Keratinocyte (primary cell): ENCODE results near the gene GCK. TPM values are rescaled to one million over a fixed set of nuclear protein-coding genes. Genes with fewer than 3 reads are reported as not detected.

Experiments
- DNase-seq: peaks from one replicate; pipeline ENCODE4 v3.0.0-alpha.2; 2011; ENCODE audit warnings: low read depth, missing footprints, low spot score
- FAIRE-seq: peaks from 2 replicates; lab custom pipeline; 2011; peaks lifted over from hg19 to GRCh38; lab: Jason Lieb, UNC
- H2AFZ ChIP-seq: 2 replicates; pipeline ENCODE4 v1.6.0; 2012; ENCODE audit warnings: low read length, control low read depth, inconsistent platforms; ENCODE audit not compliant: control insufficient read depth
- H3K27ac ChIP-seq: 2 replicates; pipeline ENCODE4 v1.5.1; 2011; ENCODE audit warnings: low read length; ENCODE audit not compliant: control insufficient read depth, insufficient read depth
- H3K27me3 ChIP-seq: 3 replicates; pipeline ENCODE4 v1.6.0; 2011; ENCODE audit warnings: low read length; ENCODE audit not compliant: control insufficient read depth, insufficient read depth; ENCODE audit errors: extremely low read depth
- H3K36me3 ChIP-seq, 2 experiments: 2 replicates in 1 of 2; 3 replicates in 1 of 2; pipeline ENCODE4 v1.5.1; 2011; ENCODE audit warnings: low read length in 2 of 2, mild to moderate bottlenecking in 1 of 2; ENCODE audit not compliant: control insufficient read depth in 2 of 2, insufficient read depth in 2 of 2; ENCODE audit errors: extremely low read depth in 1 of 2
- H3K4me1 ChIP-seq: 3 replicates; pipeline ENCODE4 v1.5.1; 2011; ENCODE audit warnings: low read length; ENCODE audit not compliant: control insufficient read depth, insufficient read depth; ENCODE audit errors: extremely low read depth
- H3K4me2 ChIP-seq: 3 replicates; pipeline ENCODE4 v1.6.0; 2011; ENCODE audit warnings: low read depth, low read length; ENCODE audit not compliant: control insufficient read depth, insufficient read depth; ENCODE audit errors: extremely low read depth
- H3K4me3 ChIP-seq, 3 experiments: fragments of 200-600 bp in 1 of 3; sonication (generic) in 1 of 3; 2 replicates in 2 of 3; 3 replicates in 1 of 3; pipeline ENCODE4 v1.5.1; 2011 to 2016; ENCODE audit warnings: low read length in 3 of 3, mild to moderate bottlenecking in 3 of 3, control low read depth in 2 of 3, inconsistent platforms in 1 of 3, low read depth in 1 of 3, mixed read lengths in 1 of 3, mixed run types in 1 of 3, moderate library complexity in 1 of 3; ENCODE audit not compliant: control insufficient read depth in 2 of 3, insufficient read depth in 2 of 3; ENCODE audit errors: extremely low read depth in 1 of 3
- H3K79me2 ChIP-seq: 2 replicates; pipeline ENCODE4 v1.6.0; 2012; ENCODE audit warnings: low read length; ENCODE audit not compliant: control insufficient read depth, insufficient read depth
- H3K9ac ChIP-seq: 3 replicates; pipeline ENCODE4 v1.6.0; 2011; ENCODE audit warnings: low read length; ENCODE audit not compliant: control insufficient read depth, insufficient read depth; ENCODE audit errors: extremely low read depth
- H3K9me1 ChIP-seq: 3 replicates; pipeline ENCODE4 v1.6.0; 2011; ENCODE audit warnings: low read length; ENCODE audit not compliant: control insufficient read depth, insufficient read depth; ENCODE audit errors: extremely low read depth
- H3K9me3 ChIP-seq: 2 replicates; pipeline ENCODE4 v1.5.1; 2012; ENCODE audit warnings: low read depth, low read length; ENCODE audit not compliant: control insufficient read depth
- H4K20me1 ChIP-seq: 3 replicates; pipeline ENCODE4 v1.6.0; 2011; ENCODE audit warnings: low read length; ENCODE audit not compliant: control insufficient read depth, insufficient read depth; ENCODE audit errors: extremely low read depth
- EZH2 ChIP-seq: IDR thresholded peaks from one replicate; pipeline ENCODE4 v1.6.1; 2012; ENCODE audit warnings: inconsistent platforms, mild to moderate bottlenecking, low read length, moderate library complexity
- dilution Hi-C: fragments of 300-500 bp; cut with MboI; formaldehyde crosslinking; loops from one replicate; pipeline ENCODE4 v1.7.0; 2020; ENCODE audit warnings: low sequenced_read_pairs; ENCODE audit not compliant: extremely low pct_ligation_motif_present
- polyA plus RNA-seq, 5 experiments: library from polyadenylated mRNA; depleted of rRNA in 3 of 5; stranded (reverse) in 3 of 5; stranded (forward) in 1 of 5; unstranded in 1 of 5; fragments of >200 nt; gene quantifications; 1 replicate in 1 of 5; 2 replicates in 3 of 5; 3 replicates in 1 of 5; pipeline versions ENCODE4 v1.2.1 to v1.2.3, GENCODE V29; 2011 to 2012; ENCODE audit warnings: missing spikeins in 2 of 5, low read depth in 1 of 5, low replicate concordance in 1 of 5
- TF ChIP-seq, protein P1 (sequence below), 3 experiments: IDR thresholded peaks in 1 of 3; conservative IDR thresholded peaks in 1 of 3; optimal IDR thresholded peaks in 1 of 3; 2 replicates in 2 of 3; 3 replicates in 1 of 3; pipeline versions ENCODE3 to v1.5.1; 2011; ENCODE audit warnings: low read length in 3 of 3, mild to moderate bottlenecking in 3 of 3, moderate library complexity in 2 of 3, control low read depth in 1 of 3, inconsistent platforms in 1 of 3; ENCODE audit not compliant: insufficient read depth in 2 of 3; ENCODE audit errors: extremely low read depth in 1 of 3

The GCK gene
- polyA plus RNA-seq, 1 donor (not counting 4 experiments of a cell fraction or from before 2014, with no cell fraction given) = not detected

DNA sequence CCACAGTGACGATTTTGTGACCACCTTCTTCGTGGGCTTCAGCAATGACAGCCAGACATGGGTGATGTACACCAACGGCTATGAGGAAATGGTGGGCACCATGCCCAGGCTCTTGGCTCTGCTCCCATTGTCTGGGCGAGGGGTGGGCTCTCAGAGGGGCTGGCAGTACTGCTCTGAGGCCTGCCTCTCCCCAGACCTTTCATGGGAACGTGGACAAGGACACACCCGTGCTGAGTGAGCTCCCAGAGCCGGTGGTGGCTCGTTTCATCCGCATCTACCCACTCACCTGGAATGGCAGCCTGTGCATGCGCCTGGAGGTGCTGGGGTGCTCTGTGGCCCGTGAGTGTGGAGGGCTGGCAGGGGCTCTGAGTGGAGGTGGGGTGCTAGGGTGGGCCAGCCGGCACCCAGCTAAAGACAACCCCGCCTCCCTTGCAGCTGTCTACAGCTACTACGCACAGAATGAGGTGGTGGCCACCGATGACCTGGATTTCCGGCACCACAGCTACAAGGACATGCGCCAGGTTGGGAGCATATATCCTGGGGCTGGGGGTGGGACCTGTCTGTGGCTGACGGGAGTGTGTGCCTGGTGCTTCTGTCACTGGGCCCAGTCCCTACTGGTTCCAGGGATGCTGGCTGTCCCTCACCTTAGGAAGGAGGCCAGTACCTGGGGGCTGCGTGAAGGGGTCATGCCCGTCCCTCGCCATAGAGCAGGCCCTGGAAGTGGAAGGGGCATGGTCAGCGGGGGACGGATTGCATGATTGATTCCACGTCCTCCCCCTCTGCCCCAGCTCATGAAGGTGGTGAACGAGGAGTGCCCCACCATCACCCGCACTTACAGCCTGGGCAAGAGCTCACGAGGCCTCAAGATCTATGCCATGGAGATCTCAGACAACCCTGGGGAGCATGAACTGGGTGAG, 78.3 kb downstream of the GCK start:
- DNase-seq (no peak), FAIRE-seq (no peak)
- TF ChIP-seq, protein P1, sequence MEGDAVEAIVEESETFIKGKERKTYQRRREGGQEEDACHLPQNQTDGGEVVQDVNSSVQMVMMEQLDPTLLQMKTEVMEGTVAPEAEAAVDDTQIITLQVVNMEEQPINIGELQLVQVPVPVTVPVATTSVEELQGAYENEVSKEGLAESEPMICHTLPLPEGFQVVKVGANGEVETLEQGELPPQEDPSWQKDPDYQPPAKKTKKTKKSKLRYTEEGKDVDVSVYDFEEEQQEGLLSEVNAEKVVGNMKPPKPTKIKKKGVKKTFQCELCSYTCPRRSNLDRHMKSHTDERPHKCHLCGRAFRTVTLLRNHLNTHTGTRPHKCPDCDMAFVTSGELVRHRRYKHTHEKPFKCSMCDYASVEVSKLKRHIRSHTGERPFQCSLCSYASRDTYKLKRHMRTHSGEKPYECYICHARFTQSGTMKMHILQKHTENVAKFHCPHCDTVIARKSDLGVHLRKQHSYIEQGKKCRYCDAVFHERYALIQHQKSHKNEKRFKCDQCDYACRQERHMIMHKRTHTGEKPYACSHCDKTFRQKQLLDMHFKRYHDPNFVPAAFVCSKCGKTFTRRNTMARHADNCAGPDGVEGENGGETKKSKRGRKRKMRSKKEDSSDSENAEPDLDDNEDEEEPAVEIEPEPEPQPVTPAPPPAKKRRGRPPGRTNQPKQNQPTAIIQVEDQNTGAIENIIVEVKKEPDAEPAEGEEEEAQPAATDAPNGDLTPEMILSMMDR (optimal IDR thresholded peaks at IDR 0.05 in 1 of 3, IDR thresholded peaks at IDR 0.05 in 1 of 3, conservative IDR thresholded peaks at IDR 0.05 in 1 of 3; ENCODE audit: extremely low read depth in 1 of 3, insufficient read depth in 2 of 3, low read length in 3 of 3) = no peak
- TF ChIP-seq EZH2 = no peak
- Histone ChIP-seq H3K36me3 (peaks cover 4 to 11% of the 10 kb centered on the region in 2 experiments), H3K9me1 (no peaks in the 10 kb centered on the region), H3K9me3 (no peaks in the 10 kb centered on the region), H3K27me3 (no peaks in the 10 kb centered on the region), H4K20me1 (no peaks in the 10 kb centered on the region), H3K4me2 (no peak overlapping the region), H2AFZ (no peak overlapping the region), H3K79me2 (no peaks in the 10 kb centered on the region), H3K9ac (no peak overlapping the region), H3K27ac (no peak overlapping the region), H3K4me3 (no peak overlapping the region), H3K4me1 (no peaks in the 10 kb centered on the region)
- dilution Hi-C loops = no loop called here

DNA sequence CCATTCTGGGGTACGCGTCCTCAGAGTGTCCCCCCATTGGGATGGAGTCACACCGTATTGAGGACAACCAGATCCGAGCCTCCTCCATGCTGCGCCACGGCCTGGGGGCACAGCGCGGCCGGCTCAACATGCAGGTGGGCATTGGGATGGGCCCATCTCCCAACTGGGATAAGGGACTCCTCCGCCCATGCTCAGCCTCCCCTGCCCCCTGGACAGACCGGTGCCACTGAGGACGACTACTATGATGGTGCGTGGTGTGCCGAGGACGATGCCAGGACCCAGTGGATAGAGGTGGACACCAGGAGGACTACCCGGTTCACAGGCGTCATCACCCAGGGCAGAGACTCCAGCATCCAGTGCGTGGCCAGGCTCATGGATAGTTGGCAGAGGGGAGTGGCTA, 79.2 kb downstream of the GCK start:
- Histone ChIP-seq H3K9ac (no peak overlapping the region), H4K20me1 (no peaks in the 10 kb centered on the region), H3K9me1 (no peaks in the 10 kb centered on the region), H3K36me3 (peaks cover 2 to 6% of the 10 kb centered on the region in 2 experiments), H3K27me3 (peaks cover 2% of the 10 kb centered on the region), H3K4me3 (no peak overlapping the region), H3K9me3 (no peaks in the 10 kb centered on the region), H3K27ac (no peak overlapping the region), H3K79me2 (no peaks in the 10 kb centered on the region), H3K4me2 (no peak overlapping the region), H2AFZ (no peak overlapping the region), H3K4me1 (peaks cover 7% of the 10 kb centered on the region)
- FAIRE-seq (no peak), DNase-seq (no peak)
- dilution Hi-C loops = no loop called here
- TF ChIP-seq, protein P1 (optimal IDR thresholded peaks at IDR 0.05 in 1 of 3, IDR thresholded peaks at IDR 0.05 in 1 of 3, conservative IDR thresholded peaks at IDR 0.05 in 1 of 3; ENCODE audit: extremely low read depth in 1 of 3, insufficient read depth in 2 of 3, low read length in 3 of 3) = no peak
- no peak for TF ChIP-seq EZH2
